Calu3 (cell line): ENCODE measurements around the gene FOXP1. TPM values are rescaled to one million over a fixed set of nuclear protein-coding genes. Genes with fewer than 3 reads are reported as not detected.

Source experiments
- BruUV-seq: library from RNA; stranded (reverse); fragments of 400-500 nt; replicated peaks from 2 replicates; lab custom pipeline; 2021; lab: Mats Ljungman, UMichigan
- CTCF ChIA-PET: fragments of 300-600 bp; sonication (Branson Sonifier 250); formaldehyde crosslinking; loops from one replicate; lab custom pipeline; 2022; ENCODE audit warnings: antibody characterized with exemption; lab: Charles Lee
- DNase-seq: peaks from one replicate; pipeline ENCODE4 v3.0.0; 2022
- H3K27ac Mint-ChIP-seq: one replicate; pipeline ENCODE4 v1.8.0; 2022; ENCODE audit warnings: mixed read lengths; ENCODE audit not compliant: unreplicated experiment
- H3K27me3 Mint-ChIP-seq: one replicate; pipeline ENCODE4 v1.8.0; 2022; ENCODE audit warnings: mixed read lengths; ENCODE audit not compliant: unreplicated experiment
- H3K36me3 Mint-ChIP-seq: one replicate; pipeline ENCODE4 v1.8.0; 2022; ENCODE audit warnings: mild to moderate bottlenecking, moderate library complexity, mixed read lengths; ENCODE audit not compliant: insufficient read depth, unreplicated experiment
- H3K4me1 Mint-ChIP-seq: one replicate; pipeline ENCODE4 v1.8.0; 2022; ENCODE audit warnings: mild to moderate bottlenecking, low read depth, mixed read lengths; ENCODE audit not compliant: unreplicated experiment
- H3K4me3 Mint-ChIP-seq: one replicate; pipeline ENCODE4 v1.8.0; 2022; ENCODE audit warnings: mild to moderate bottlenecking, low read depth, moderate library complexity, mixed read lengths; ENCODE audit not compliant: unreplicated experiment
- H3K9me3 Mint-ChIP-seq: one replicate; pipeline ENCODE4 v1.8.0; 2022; ENCODE audit warnings: low read depth, mixed read lengths; ENCODE audit not compliant: unreplicated experiment
- CTCF ChIP-seq: fragments of 200-600 bp; IDR thresholded peaks from one replicate; pipeline ENCODE4 v1.8.0; 2022; ENCODE audit warnings: antibody characterized with exemption; ENCODE audit not compliant: unreplicated experiment
- intact Hi-C: fragments of 100-400 bp; cut with micrococcal nuclease; formaldehyde crosslinking; loops from one replicate; pipeline ENCODE4 v1.10.0; 2022; ENCODE audit not compliant: unreplicated experiment
- total RNA-seq: library from RNA; stranded (reverse); gene quantifications from 2 replicates; pipeline ENCODE4 v1.2.3, GENCODE V29; 2022

Gene FOXP1
- total RNA-seq, 1 experiment from 2014 or later = 82.8 TPM

DNA sequence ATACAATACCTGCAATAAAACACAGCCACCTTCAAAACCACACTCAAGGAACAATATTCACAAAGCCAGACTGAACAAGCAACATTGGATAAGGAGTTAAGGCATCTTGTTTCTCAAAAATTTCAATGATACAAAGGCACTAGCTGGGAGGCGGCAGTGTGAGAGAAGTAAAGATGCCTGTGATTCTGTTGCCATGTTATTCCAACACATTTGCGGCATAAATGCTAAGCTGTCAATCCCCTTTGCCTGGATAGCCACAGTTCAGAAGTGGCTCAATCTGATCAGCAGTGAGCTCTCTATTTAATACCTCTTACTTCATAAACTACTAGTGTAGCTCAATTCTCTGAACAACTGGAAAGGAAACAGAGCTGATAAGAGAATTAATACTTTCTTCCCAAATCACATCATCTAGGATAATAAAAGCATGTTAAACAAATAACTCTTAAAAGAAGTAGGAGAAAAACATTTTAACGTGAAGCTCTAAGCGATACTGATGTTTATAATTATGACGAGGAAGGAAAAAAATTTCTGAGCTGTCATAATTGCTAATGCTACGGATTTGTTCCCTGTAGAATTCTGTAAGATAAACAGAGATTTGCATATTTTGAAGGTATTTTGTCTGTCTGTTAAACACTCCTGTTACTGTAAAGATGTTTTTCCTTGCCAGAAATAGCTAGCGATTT, 358.4 kb downstream of the FOXP1 start:
- CTCF ChIA-PET = no interaction called here
- no peaks in the 10 kb centered on the region for H3K36me3 Mint-ChIP-seq
- BruUV-seq = no TSS peak
- no peak for TF ChIP-seq CTCF
- H3K4me3 Mint-ChIP-seq = no peak overlapping the region
- no peaks in the 10 kb centered on the region for H3K27me3 Mint-ChIP-seq
- no peaks in the 10 kb centered on the region for H3K4me1 Mint-ChIP-seq
- H3K9me3 Mint-ChIP-seq = peaks cover 2% of the 10 kb centered on the region
- DNase-seq = no peak
- intact Hi-C loops = no loop called here
- no peak overlapping the region for H3K27ac Mint-ChIP-seq

GRCh38 chr3:71219744-71220638, 363.5 kb downstream of the FOXP1 start:
- intact Hi-C loops = no loop called here

GRCh38 chr3:71218508-71218907, 365.0 kb downstream of the FOXP1 start:
- TF ChIP-seq CTCF = no peak
- Mint-ChIP-seq H3K4me1 (no peaks in the 10 kb centered on the region), H3K27ac (no peak overlapping the region), H3K27me3 (no peaks in the 10 kb centered on the region), H3K9me3 (peaks cover 2% of the 10 kb centered on the region), H3K4me3 (no peak overlapping the region), H3K36me3 (no peaks in the 10 kb centered on the region)
- no peak for DNase-seq
- CTCF ChIA-PET = no interaction called here
- no TSS peak for BruUV-seq
- intact Hi-C loops = no loop called here

More at GRCh38 chr3:71219744-71220638, 363.5 kb downstream of the FOXP1 start:
- Mint-ChIP-seq H3K4me3 (no peak overlapping the region), H3K36me3 (no peaks in the 10 kb centered on the region), H3K27ac (no peak overlapping the region), H3K27me3 (no peaks in the 10 kb centered on the region), H3K9me3 (peaks cover 2% of the 10 kb centered on the region), H3K4me1 (no peaks in the 10 kb centered on the region)
- DNase-seq = no peak
- CTCF ChIA-PET = no interaction called here
- no peak for TF ChIP-seq CTCF
- BruUV-seq = no TSS peak

- CTCF ChIA-PET = no interaction called here
- intact Hi-C loops = no loop called here
- no peak for TF ChIP-seq CTCF
- H3K4me3 Mint-ChIP-seq = no peak overlapping the region
- H3K4me1 Mint-ChIP-seq = no peaks in the 10 kb centered on the region
- BruUV-seq = no TSS peak
- H3K9me3 Mint-ChIP-seq = peaks cover 2% of the 10 kb centered on the region
- H3K27me3 Mint-ChIP-seq = no peaks in the 10 kb centered on the region
- DNase-seq = no peak
- H3K36me3 Mint-ChIP-seq = no peaks in the 10 kb centered on the region
- no peak overlapping the region for H3K27ac Mint-ChIP-seq
Observed at GRCh38 chr3:71217640-71218222, 365.8 kb downstream of the FOXP1 start.
